MCF 10A (cell line): ENCODE data around the gene EPN3. TPM values are rescaled to one million over a fixed set of nuclear protein-coding genes. Genes with fewer than 3 reads are reported as not detected.

Source experiments
- BruUV-seq: library from RNA; stranded (reverse); fragments of 400-500 nt; replicated peaks from 2 replicates; lab custom pipeline; 2021; lab: Mats Ljungman, UMichigan
- CTCF ChIA-PET: fragments of 300-600 bp; sonication (Branson Sonifier 250); formaldehyde crosslinking; extraction: SDS; loops from one replicate; lab custom pipeline; 2021; ENCODE audit warnings: antibody characterized with exemption, inconsistent platforms; lab: Yijun Ruan, JAX
- POLR2A ChIA-PET: fragments of 300-600, 350-650 bp; sonication (Branson Sonifier 250); formaldehyde crosslinking; extraction: SDS; loops from one replicate; lab custom pipeline; 2020; ENCODE audit warnings: antibody characterized with exemption, inconsistent platforms; lab: Yijun Ruan, JAX
- DNase-seq: peaks from one replicate; pipeline ENCODE4 v3.0.0-alpha.2; 2018; ENCODE audit not compliant: unreplicated experiment
- H3K27ac Mint-ChIP-seq: one replicate; pipeline ENCODE4 v1.8.0; 2022; ENCODE audit warnings: mild to moderate bottlenecking, low read depth, mixed read lengths; ENCODE audit not compliant: unreplicated experiment
- H3K27me3 Mint-ChIP-seq: one replicate; pipeline ENCODE4 v1.8.0; 2022; ENCODE audit warnings: mixed read lengths; ENCODE audit not compliant: insufficient read depth, unreplicated experiment
- H3K36me3 Mint-ChIP-seq: one replicate; pipeline ENCODE4 v1.8.0; 2022; ENCODE audit warnings: mild to moderate bottlenecking, moderate library complexity, mixed read lengths; ENCODE audit not compliant: insufficient read depth, unreplicated experiment
- H3K4me1 Mint-ChIP-seq: one replicate; pipeline ENCODE4 v1.8.0; 2022; ENCODE audit warnings: mixed read lengths; ENCODE audit not compliant: insufficient read depth, unreplicated experiment
- H3K4me3 Mint-ChIP-seq: one replicate; pipeline ENCODE4 v1.8.0; 2022; ENCODE audit warnings: mild to moderate bottlenecking, moderate library complexity, mixed read lengths; ENCODE audit not compliant: unreplicated experiment
- H3K9me3 Mint-ChIP-seq: one replicate; pipeline ENCODE4 v1.8.0; 2022; ENCODE audit warnings: mixed read lengths; ENCODE audit not compliant: unreplicated experiment
- CTCF ChIP-seq: fragments of 200-600 bp; IDR thresholded peaks from one replicate; pipeline ENCODE4 v1.8.0; 2022; ENCODE audit warnings: antibody characterized with exemption, mild to moderate bottlenecking; ENCODE audit not compliant: unreplicated experiment
- intact Hi-C: fragments of 100-400 bp; cut with micrococcal nuclease; formaldehyde crosslinking; loops from 2 replicates; pipeline ENCODE4 v1.14.1; 2022
- total RNA-seq: library from RNA; stranded (reverse); gene quantifications from 2 replicates; pipeline ENCODE4 v1.2.3, GENCODE V29; 2022

The EPN3 gene
- total RNA-seq, 1 experiment from 2014 or later = 4.4 TPM

DNA sequence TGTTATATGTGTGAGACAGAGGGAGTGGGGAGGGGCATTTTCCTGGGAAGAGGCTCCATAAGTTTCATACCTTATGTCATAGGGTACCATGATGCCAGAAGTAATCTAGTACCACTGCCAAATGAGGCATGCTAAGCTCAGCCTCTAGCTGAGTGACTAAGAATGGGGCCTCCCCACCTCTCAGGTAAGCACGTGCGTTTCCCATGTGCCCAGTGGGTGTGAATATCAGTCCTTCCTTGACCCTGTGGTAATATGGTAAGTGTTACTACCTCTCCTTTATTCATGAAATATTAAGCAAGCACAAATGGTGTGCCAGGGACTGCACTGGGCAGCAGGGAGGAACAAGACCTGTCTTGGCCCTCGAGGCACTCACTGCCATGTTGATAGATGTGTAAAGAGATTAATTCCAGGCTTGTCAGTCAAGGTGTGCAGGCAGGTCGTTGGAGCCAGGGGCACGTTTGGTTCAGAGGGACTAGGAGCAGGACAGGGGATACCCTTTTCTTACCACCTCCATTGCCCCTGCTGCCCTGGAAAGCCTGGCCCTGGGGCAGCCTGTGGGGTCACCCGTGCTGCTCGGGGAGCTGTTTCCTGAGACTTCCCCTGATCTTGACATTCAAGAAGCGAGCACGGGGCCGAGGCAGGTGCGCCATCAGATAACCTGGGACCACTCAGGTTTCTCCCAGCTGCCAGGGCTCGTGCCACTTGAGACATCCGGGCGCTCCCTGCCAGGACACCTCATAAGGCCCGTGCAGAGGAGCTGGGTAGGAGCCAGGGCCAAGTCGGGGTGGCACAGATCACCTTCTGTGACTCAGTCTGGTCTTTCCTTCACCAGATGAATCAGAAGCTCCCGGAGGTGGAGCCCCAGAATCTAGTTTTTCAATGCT, 45.1 kb upstream of the EPN3 start:
- no peaks in the 10 kb centered on the region for H3K27me3 Mint-ChIP-seq
- CTCF ChIA-PET = interaction anchor here (0.6 to 8.1 kb wide), 11 partner anchors 8 to 286 kb away, joined by 3 to 80 read pairs (median 4); partner anchors contain the start of genes COL1A1 and SPATA20
- peak; percentile 90 for DNase-seq
- no TSS peak for BruUV-seq
- POLR2A ChIA-PET = interaction anchor here (0.6 to 5.7 kb wide), 32 partner anchors 8 to 233 kb away, joined by 3 to 59 read pairs (median 6); partner anchors contain the start of genes ANKRD40, CACNA1G, LRRC59 and LUC7L3
- peak overlapping the region; percentile 55 for H3K27ac Mint-ChIP-seq
- intact Hi-C loops = no loop called here
- no peaks in the 10 kb centered on the region for H3K9me3 Mint-ChIP-seq
- H3K36me3 Mint-ChIP-seq = peaks cover 38% of the 10 kb centered on the region
- no peak overlapping the region for H3K4me3 Mint-ChIP-seq
- no peak for TF ChIP-seq CTCF
- peaks cover 27% of the 10 kb centered on the region for H3K4me1 Mint-ChIP-seq

DNA sequence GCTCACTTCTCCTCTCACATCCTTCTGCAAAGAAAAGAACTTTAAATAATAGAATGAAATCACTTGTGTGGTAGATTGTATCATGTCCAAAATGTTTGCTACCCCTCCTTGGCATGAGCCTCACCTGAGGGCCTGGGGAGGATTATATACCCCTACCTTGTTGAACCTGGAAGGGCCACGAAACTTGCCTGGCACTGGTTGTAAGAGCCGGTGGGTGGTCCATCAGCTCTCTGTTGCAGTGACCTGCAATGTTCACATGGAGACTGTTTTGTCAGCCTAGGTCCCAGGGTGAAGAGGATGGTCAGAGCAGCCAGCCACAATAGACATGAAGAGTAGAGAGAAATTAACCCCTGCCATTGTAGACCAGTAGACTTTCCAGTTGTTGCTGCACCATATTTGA, 43.7 kb upstream of the EPN3 start:
- Mint-ChIP-seq H3K27me3 (no peaks in the 10 kb centered on the region), H3K9me3 (no peaks in the 10 kb centered on the region), H3K36me3 (peaks cover 24% of the 10 kb centered on the region), H3K4me3 (no peak overlapping the region), H3K27ac (peak overlapping the region; percentile 55), H3K4me1 (peaks cover 20% of the 10 kb centered on the region)
- POLR2A ChIA-PET = interaction anchor here (0.7 to 3.7 kb wide), 11 partner anchors 9 to 231 kb away, joined by 3 to 24 read pairs (median 8); no protein-coding TSS in a partner anchor
- CTCF ChIA-PET = interaction anchor here (0.6 to 8.1 kb wide), 3 partner anchors 13 to 298 kb away, joined by 3 to 80 read pairs (median 14); no protein-coding TSS in a partner anchor
- TF ChIP-seq CTCF = no peak
- no peak for DNase-seq
- intact Hi-C loops = no loop called here
- no TSS peak for BruUV-seq

- no peak overlapping the region for H3K4me3 Mint-ChIP-seq
These were observed 41.0 kb upstream of the EPN3 start for GRCh38 chr17:50491505-50491904.

More at GRCh38 chr17:50491505-50491904, 41.0 kb upstream of the EPN3 start:
- TF ChIP-seq CTCF = no peak
- no peaks in the 10 kb centered on the region for H3K36me3 Mint-ChIP-seq
- no peak overlapping the region for H3K27ac Mint-ChIP-seq
- peaks cover 20% of the 10 kb centered on the region for H3K4me1 Mint-ChIP-seq
- no peak for DNase-seq
- no peaks in the 10 kb centered on the region for H3K27me3 Mint-ChIP-seq
- CTCF ChIA-PET = interaction anchor here (2.7 kb wide), 1 partner anchor 13 kb away, joined by 14 read pairs; no protein-coding TSS in a partner anchor
- no TSS peak for BruUV-seq
- intact Hi-C loops = no loop called here
- POLR2A ChIA-PET = interaction anchor here (0.7 to 0.8 kb wide), 2 partner anchors 10 to 16 kb away, joined by 3 to 5 read pairs; no protein-coding TSS in a partner anchor
- H3K9me3 Mint-ChIP-seq = no peaks in the 10 kb centered on the region
